Mesendoderm (in vitro differentiated cells): ENCODE measurements around the gene ELOA.

Source experiments
- DNase-seq: peaks from one replicate; pipeline ENCODE4 v3.0.0; 2013
- H2AK5ac ChIP-seq: 2 replicates; pipeline ENCODE4 v1.6.1; 2013; ENCODE audit warnings: low read length, inconsistent platforms
- H2BK120ac ChIP-seq: 2 replicates; pipeline ENCODE4 v1.6.1; 2013; ENCODE audit warnings: low read depth, mild to moderate bottlenecking, low read length, moderate library complexity, mixed read lengths
- H2BK15ac ChIP-seq: replicated peaks from 2 replicates; pipeline ENCODE4 v1.6.1; 2013; ENCODE audit warnings: low read depth, mild to moderate bottlenecking, moderate library complexity
- H2BK5ac ChIP-seq: 2 replicates; pipeline ENCODE4 v1.6.1; 2013; ENCODE audit warnings: low read length, inconsistent platforms
- H3K18ac ChIP-seq: 2 replicates; pipeline ENCODE4 v1.6.1; 2013; ENCODE audit warnings: mild to moderate bottlenecking, low read length, mixed read lengths
- H3K23ac ChIP-seq: one replicate; pipeline ENCODE4 v1.6.1; 2013; ENCODE audit warnings: low read length
- H3K27ac ChIP-seq: 2 replicates; pipeline ENCODE4 v1.5.1; 2013; ENCODE audit warnings: low read depth, mild to moderate bottlenecking, inconsistent platforms, low read length, moderate library complexity
- H3K27me3 ChIP-seq: 2 replicates; pipeline ENCODE4 v1.6.1; 2013; ENCODE audit warnings: low read length, control low read depth, mild to moderate bottlenecking, inconsistent platforms; ENCODE audit not compliant: insufficient read depth, poor library complexity
- H3K36me3 ChIP-seq: 2 replicates; pipeline ENCODE4 v1.6.1; 2013; ENCODE audit warnings: low read length, inconsistent platforms; ENCODE audit not compliant: control insufficient read depth, insufficient read depth
- H3K4ac ChIP-seq: one replicate; pipeline ENCODE4 v1.6.1; 2013; ENCODE audit warnings: low read depth, mild to moderate bottlenecking, low read length, moderate library complexity
- H3K4me1 ChIP-seq: 2 replicates; pipeline ENCODE4 v1.6.1; 2013; ENCODE audit warnings: low read depth, low read length, inconsistent platforms; ENCODE audit not compliant: control insufficient read depth
- H3K4me2 ChIP-seq: 2 replicates; pipeline ENCODE4 v1.6.1; 2013; ENCODE audit warnings: low read length
- H3K4me3 ChIP-seq: 2 replicates; pipeline ENCODE4 v1.5.1; 2013; ENCODE audit warnings: mild to moderate bottlenecking, low read length
- H3K56ac ChIP-seq: one replicate; pipeline ENCODE4 v1.6.1; 2013; ENCODE audit warnings: low read length
- H3K79me1 ChIP-seq: 2 replicates; pipeline ENCODE4 v1.6.1; 2013; ENCODE audit warnings: low read length, inconsistent platforms
- H3K79me2 ChIP-seq: 2 replicates; pipeline ENCODE4 v1.6.1; 2013; ENCODE audit warnings: mild to moderate bottlenecking, low read length; ENCODE audit not compliant: control insufficient read depth, insufficient read depth
- H3K9ac ChIP-seq: 2 replicates; pipeline ENCODE4 v1.6.1; 2013; ENCODE audit warnings: low read length, inconsistent platforms
- H4K5ac ChIP-seq: one replicate; pipeline ENCODE4 v1.6.1; 2013; ENCODE audit warnings: low read length
- H4K8ac ChIP-seq: one replicate; pipeline ENCODE4 v1.6.1; 2013; ENCODE audit warnings: low read depth, mild to moderate bottlenecking, control low read depth, low read length, moderate library complexity
- WGBS: extraction: QIAGEN DNeasy Blood & Tissue Kit; methylation state at CpG from one replicate; pipeline ENCODE4 v1.1.7; 2013; ENCODE audit warnings: low lambda C conversion rate, missing lambda C conversion rate; ENCODE audit not compliant: insufficient coverage; ENCODE audit errors: extremely low coverage; 5-methylcytosine and 5-hydroxymethylcytosine counted together

The ELOA gene

DNA sequence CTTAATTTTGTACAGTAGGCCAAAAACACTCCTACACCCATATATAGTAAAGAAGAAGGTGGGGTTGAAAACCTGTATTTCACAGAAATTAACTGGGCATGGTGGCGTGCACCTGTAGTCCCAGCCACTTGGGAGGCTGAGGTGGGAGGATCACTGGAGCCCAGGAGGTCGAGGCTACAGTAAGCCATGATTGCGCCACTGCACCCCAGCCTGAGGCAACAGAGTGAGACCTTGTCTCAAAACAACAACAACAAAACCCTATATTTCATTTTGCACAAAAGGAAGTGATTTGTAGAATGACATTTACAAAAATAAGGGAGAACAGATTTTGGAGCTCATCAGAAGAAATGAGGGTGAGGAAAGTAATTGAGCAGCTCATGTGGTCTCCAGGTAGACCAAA is 45.4 kb downstream of the ELOA start:
- Histone ChIP-seq H4K5ac (no peak overlapping the region), H2BK5ac (no peak overlapping the region), H3K4me3 (no peak overlapping the region), H3K9ac (no peak overlapping the region), H3K23ac (no peak overlapping the region), H2BK120ac (no peak overlapping the region), H3K27me3 (no peaks in the 10 kb centered on the region), H3K79me1 (peaks cover 3% of the 10 kb centered on the region), H3K36me3 (peaks cover 11% of the 10 kb centered on the region), H3K79me2 (peaks cover 18% of the 10 kb centered on the region), H3K27ac (no peak overlapping the region), H3K18ac (no peak overlapping the region), H4K8ac (no peak overlapping the region), H3K4me2 (no peak overlapping the region), H2AK5ac (no peak overlapping the region), H3K4ac (no peak overlapping the region), H2BK15ac (no peak overlapping the region), H3K56ac (no peak overlapping the region), H3K4me1 (peaks cover 4% of the 10 kb centered on the region)
- no CpG with 5 or more reads among the region's 3 CpGs for WGBS
- DNase-seq, result no peak

DNA sequence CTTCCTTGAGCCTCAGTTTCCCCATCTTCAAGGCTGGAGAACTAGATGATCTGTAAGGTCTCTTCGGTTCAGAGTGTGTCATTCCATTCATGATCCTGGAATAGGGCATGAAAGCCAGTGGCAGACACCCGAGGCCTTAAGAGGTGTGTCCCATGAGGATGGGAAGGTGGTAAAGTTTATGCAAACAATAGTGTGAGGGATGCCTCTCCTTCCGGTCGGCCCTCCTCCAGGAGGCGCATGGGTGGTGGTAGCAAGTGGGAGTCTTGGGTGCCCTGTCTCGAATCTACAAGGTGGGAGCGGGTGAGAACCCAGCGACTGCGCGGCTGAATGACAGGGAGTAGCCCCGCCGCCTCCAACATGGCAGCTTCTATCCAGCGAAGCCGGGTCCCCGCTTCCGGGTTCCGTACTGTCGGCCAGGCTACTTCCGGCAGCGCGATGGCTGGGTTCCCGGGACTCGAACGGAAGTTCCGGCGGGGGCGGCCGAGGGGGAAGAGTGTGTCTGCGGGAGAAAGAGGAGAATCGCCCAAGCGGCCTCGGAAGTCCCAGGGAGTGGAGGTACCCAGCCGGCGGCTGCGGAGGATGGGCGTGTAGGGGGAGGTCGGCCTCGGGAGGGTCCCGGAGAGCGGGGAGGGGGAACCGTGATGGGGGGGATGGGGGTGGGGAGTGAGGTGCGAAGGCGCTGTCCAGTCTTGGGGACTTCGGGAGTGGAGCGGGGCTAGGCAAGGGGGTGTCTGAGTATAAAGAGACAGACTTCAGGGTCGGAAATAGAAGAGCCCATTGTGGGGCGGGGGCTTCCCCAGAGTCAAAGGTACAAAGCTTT is 47.6 kb downstream of the ELOA start, which contains the start of gene LYPLA2:
Gene LYPLA2, plus strand, starts transcription at position 450 of the 820 bp plus-strand sequence. CDS start 1,538 bp downstream, outside the sequence.
- Histone ChIP-seq H3K4me3 (peak within 1 kb of the TSS; percentile 85), H3K79me2 (peaks cover 18% of the 10 kb centered on the region), H2BK120ac (no peak within 1 kb of the TSS), H3K23ac (no peak within 1 kb of the TSS), H3K9ac (peak within 1 kb of the TSS; percentile 78), H3K4ac (peak within 1 kb of the TSS; percentile 89), H3K36me3 (peaks cover 5% of the 10 kb centered on the region), H3K4me1 (peaks cover 4% of the 10 kb centered on the region), H4K5ac (no peak within 1 kb of the TSS), H3K27me3 (no peaks in the 10 kb centered on the region), H3K27ac (peak within 1 kb of the TSS; percentile 20), H2BK15ac (no peak within 1 kb of the TSS), H2AK5ac (no peak within 1 kb of the TSS), H3K56ac (peak within 1 kb of the TSS; percentile 90), H4K8ac (no peak within 1 kb of the TSS), H3K4me2 (peak within 1 kb of the TSS; percentile 90), H3K79me1 (peaks cover 3% of the 10 kb centered on the region), H3K18ac (peak within 1 kb of the TSS; percentile 29), H2BK5ac (no peak within 1 kb of the TSS)
- peak; percentile 95 for DNase-seq
- WGBS, result no CpG with 5 or more reads among the region's 47 CpGs

DNA sequence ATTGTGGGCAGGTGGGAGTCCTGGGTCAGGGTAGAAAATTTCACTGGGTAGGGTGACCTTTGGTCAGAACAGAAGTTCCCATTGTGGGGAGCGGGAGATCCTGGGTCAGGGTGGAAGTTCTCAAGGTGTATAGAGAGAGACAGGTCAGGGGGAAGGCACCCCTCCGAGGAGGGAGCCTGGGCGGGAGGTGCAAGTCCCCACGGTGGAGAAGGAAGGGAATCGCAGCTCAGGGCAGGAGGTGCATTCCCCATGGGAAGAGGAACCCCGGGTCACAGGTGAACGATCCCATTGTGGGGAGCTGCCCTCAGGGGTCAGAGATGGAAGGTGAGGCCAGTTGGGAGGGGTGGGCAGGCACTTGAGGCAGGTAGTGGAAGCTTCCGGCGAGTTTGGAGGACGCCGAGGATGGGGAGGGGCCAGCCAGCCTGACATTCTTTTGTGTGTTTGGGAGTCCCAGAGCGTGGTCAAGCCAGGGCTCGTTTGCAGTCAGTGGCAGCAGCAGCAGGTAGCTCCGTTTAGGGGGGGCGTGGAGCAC is 48.3 kb downstream of the ELOA start:
- Histone ChIP-seq H2BK15ac (no peak overlapping the region), H3K56ac (peak overlapping the region; percentile 88), H4K5ac (no peak overlapping the region), H3K18ac (peak overlapping the region; percentile 29), H3K79me2 (peaks cover 18% of the 10 kb centered on the region), H3K79me1 (peaks cover 3% of the 10 kb centered on the region), H3K4me3 (peak overlapping the region; percentile 85), H3K4me1 (peaks cover 4% of the 10 kb centered on the region), H3K9ac (peak overlapping the region; percentile 78), H2BK5ac (no peak overlapping the region), H3K27ac (peak overlapping the region; percentile 20), H2AK5ac (no peak overlapping the region), H2BK120ac (no peak overlapping the region), H3K4ac (peak overlapping the region; percentile 89), H3K4me2 (peak overlapping the region; percentile 69), H3K23ac (no peak overlapping the region), H3K36me3 (peaks cover 2% of the 10 kb centered on the region), H4K8ac (no peak overlapping the region), H3K27me3 (no peaks in the 10 kb centered on the region)
- DNase-seq, result peak; percentile 75
- no CpG with 5 or more reads among the region's 15 CpGs for WGBS

DNA sequence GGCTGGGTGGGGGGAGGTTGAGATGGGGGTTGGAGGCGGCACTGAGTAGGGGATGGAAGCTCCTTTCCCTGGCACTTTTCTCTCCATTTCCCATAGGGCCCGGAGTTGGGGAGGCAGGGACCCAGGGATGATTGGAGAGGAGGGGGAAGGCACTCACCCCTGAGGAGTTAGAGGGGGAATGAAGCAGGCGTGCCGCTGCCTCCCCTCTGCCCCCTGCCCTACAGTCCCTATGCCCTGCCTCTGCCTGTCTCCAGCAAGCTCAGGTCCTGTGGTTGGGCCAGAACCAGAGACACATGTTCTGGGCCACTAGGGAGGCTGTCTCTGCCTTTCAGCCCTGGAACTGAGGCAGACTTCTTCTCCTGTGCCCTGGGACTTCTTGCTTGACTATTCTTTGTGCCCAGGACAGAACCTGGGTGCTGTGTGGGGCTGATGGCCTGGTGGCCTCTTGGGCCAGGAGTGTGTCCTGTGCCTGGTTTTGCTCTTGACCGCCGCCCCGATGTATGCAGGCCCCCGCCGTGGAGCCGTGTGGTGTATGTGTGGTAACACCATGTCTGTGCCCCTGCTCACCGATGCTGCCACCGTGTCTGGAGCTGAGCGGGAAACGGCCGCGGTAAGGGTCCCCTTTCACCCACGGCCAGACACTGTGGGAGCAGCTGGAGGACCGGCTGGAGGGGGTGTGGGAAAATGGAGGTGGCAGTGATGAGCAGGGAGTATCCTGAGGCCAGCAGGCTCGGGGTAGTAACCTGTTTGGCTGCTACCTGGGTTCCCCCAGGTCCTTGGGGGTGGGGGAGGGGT is 49.1 kb downstream of the ELOA start:
- Histone ChIP-seq H2BK5ac (no peak overlapping the region), H3K36me3 (peaks cover 2% of the 10 kb centered on the region), H3K79me2 (peaks cover 18% of the 10 kb centered on the region), H3K27me3 (no peaks in the 10 kb centered on the region), H4K5ac (no peak overlapping the region), H3K56ac (peak overlapping the region; percentile 66), H2AK5ac (no peak overlapping the region), H4K8ac (no peak overlapping the region), H3K9ac (peak overlapping the region; percentile 78), H3K23ac (no peak overlapping the region), H3K27ac (no peak overlapping the region), H3K18ac (no peak overlapping the region), H3K4me2 (peak overlapping the region; percentile 39), H3K4me1 (peaks cover 4% of the 10 kb centered on the region), H2BK120ac (no peak overlapping the region), H3K4me3 (peak overlapping the region; percentile 18), H2BK15ac (no peak overlapping the region), H3K79me1 (peaks cover 3% of the 10 kb centered on the region), H3K4ac (peak overlapping the region; percentile 19)
- no CpG with 5 or more reads among the region's 19 CpGs for WGBS
- no peak for DNase-seq

DNA sequence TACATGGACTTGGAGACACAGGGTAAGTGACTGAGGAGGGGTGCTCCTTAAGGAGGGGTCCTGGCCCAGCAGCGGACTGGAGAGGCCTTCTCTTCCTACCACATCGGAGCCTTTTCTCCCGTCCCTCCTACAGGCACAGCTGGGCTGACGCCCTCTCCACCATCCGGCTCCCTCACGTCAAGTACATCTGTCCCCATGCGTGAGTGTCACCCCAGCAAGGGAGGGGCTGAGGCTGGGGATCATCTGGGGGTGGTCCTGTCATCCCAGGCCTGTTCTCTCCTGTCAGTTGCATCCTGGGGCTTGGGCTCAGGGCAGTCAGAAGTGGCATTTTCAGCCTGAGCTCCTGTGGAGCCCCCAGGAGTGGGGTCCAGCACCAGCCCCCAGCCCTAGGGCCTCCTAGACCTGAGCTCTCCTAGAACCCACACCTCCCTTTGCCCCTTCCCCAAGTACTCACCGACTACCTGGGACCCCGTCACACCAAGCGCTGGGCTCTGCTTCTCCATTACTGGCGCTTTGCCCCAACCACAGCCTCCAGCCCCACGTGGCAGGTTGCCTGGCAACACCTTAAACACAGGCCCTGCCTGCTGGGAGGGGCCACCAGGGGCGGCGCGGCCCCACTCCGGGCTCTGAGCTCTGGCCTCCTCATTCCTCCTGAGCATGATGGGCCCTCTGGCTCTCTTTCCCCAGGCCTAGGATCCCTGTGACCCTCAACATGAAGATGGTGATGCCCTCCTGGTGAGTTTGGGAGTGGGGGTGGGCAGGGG is 49.9 kb downstream of the ELOA start:
- H2BK15ac ChIP-seq, result no peak overlapping the region
- no CpG with 5 or more reads among the region's 16 CpGs for WGBS
- DNase-seq, result peak; percentile 43

More for the DNA sequence above, 49.9 kb downstream of the ELOA start:
- no peak overlapping the region for H3K4ac ChIP-seq
- H3K27ac ChIP-seq, result no peak overlapping the region
- H2AK5ac ChIP-seq, result no peak overlapping the region
- peak overlapping the region; percentile 42 for H3K56ac ChIP-seq
- no peak overlapping the region for H3K4me2 ChIP-seq
- peaks cover 4% of the 10 kb centered on the region for H3K4me1 ChIP-seq
- H3K23ac ChIP-seq, result no peak overlapping the region
- H3K36me3 ChIP-seq, result peaks cover 5% of the 10 kb centered on the region
- H2BK5ac ChIP-seq, result no peak overlapping the region
- no peak overlapping the region for H4K5ac ChIP-seq
- peaks cover 18% of the 10 kb centered on the region for H3K79me2 ChIP-seq
- H3K18ac ChIP-seq, result no peak overlapping the region
- H3K4me3 ChIP-seq, result no peak overlapping the region
- no peak overlapping the region for H4K8ac ChIP-seq
- peak overlapping the region; percentile 78 for H3K9ac ChIP-seq
- H3K27me3 ChIP-seq, result no peaks in the 10 kb centered on the region
- peaks cover 3% of the 10 kb centered on the region for H3K79me1 ChIP-seq
- no peak overlapping the region for H2BK120ac ChIP-seq
